Nephron (organoid): Measurements from ENCODE around the gene KCNAB1.
"Not testable (repeated sequence)": the region's sequence is repeated elsewhere in the genome, so short reads cannot be mapped to it uniquely, and the experiment has no call there.

Experiments used
- H3K27ac Mint-ChIP-seq, 3 experiments: 2 replicates each; pipeline ENCODE4 v1.8.0; 2020; ENCODE audit warnings: mixed read lengths in 3 of 3, mild to moderate bottlenecking in 2 of 3, moderate library complexity in 1 of 3
- H3K27me3 Mint-ChIP-seq: 2 replicates; pipeline ENCODE4 v1.8.0; 2021; ENCODE audit warnings: low read depth, mild to moderate bottlenecking, moderate library complexity, mixed read lengths
- H3K36me3 Mint-ChIP-seq: 2 replicates; pipeline ENCODE4 v1.8.0; 2020; ENCODE audit warnings: low read depth, mixed read lengths
- H3K4me1 Mint-ChIP-seq: 2 replicates; pipeline ENCODE4 v1.8.0; 2020; ENCODE audit warnings: mixed read lengths
- H3K4me3 Mint-ChIP-seq, 3 experiments: 2 replicates each; pipeline ENCODE4 v1.8.0; 2020; ENCODE audit warnings: mild to moderate bottlenecking in 3 of 3, mixed read lengths in 3 of 3, moderate library complexity in 2 of 3
- H3K9me3 Mint-ChIP-seq: 2 replicates; pipeline ENCODE4 v1.8.0; 2020; ENCODE audit warnings: mixed read lengths
- CTCF ChIP-seq, 3 experiments: fragments of 200-600 bp; sonication (generic); IDR thresholded peaks; one replicate each; pipeline ENCODE4 v1.5.0; 2021; ENCODE audit warnings: antibody characterized with exemption in 3 of 3; ENCODE audit not compliant: unreplicated experiment in 3 of 3

Gene KCNAB1

GRCh38 chr3:156133076-156133475, 12.7 kb downstream of the KCNAB1 start:
- H3K27me3 Mint-ChIP-seq = no peaks in the 10 kb centered on the region
- H3K4me1 Mint-ChIP-seq = peaks cover 14% of the 10 kb centered on the region
- no peak for TF ChIP-seq CTCF (IDR thresholded peaks at IDR 0.05; ENCODE audit: unreplicated experiment in 3 of 3)
- H3K27ac Mint-ChIP-seq = no peak overlapping the region
- no peak overlapping the region for H3K4me3 Mint-ChIP-seq
- H3K9me3 Mint-ChIP-seq = peaks cover 2% of the 10 kb centered on the region
- no peaks in the 10 kb centered on the region for H3K36me3 Mint-ChIP-seq

GRCh38 chr3:156135921-156136638, 15.7 kb downstream of the KCNAB1 start:
- H3K27me3 Mint-ChIP-seq = no peaks in the 10 kb centered on the region
- TF ChIP-seq CTCF (IDR thresholded peaks at IDR 0.05; ENCODE audit: unreplicated experiment in 3 of 3) = no peak
- no peak overlapping the region for H3K4me3 Mint-ChIP-seq
- peaks cover 14% of the 10 kb centered on the region for H3K4me1 Mint-ChIP-seq
- no peak overlapping the region for H3K27ac Mint-ChIP-seq
- peaks cover 2% of the 10 kb centered on the region for H3K9me3 Mint-ChIP-seq
- H3K36me3 Mint-ChIP-seq = no peaks in the 10 kb centered on the region

GRCh38 chr3:156137397-156137796, 17.0 kb downstream of the KCNAB1 start:
- H3K27ac Mint-ChIP-seq, H3K36me3 Mint-ChIP-seq, H3K4me3 Mint-ChIP-seq, H3K9me3 Mint-ChIP-seq, H3K27me3 Mint-ChIP-seq: not testable (repeated sequence)
- H3K4me1 Mint-ChIP-seq = peaks cover 10% of the 10 kb centered on the region

DNA sequence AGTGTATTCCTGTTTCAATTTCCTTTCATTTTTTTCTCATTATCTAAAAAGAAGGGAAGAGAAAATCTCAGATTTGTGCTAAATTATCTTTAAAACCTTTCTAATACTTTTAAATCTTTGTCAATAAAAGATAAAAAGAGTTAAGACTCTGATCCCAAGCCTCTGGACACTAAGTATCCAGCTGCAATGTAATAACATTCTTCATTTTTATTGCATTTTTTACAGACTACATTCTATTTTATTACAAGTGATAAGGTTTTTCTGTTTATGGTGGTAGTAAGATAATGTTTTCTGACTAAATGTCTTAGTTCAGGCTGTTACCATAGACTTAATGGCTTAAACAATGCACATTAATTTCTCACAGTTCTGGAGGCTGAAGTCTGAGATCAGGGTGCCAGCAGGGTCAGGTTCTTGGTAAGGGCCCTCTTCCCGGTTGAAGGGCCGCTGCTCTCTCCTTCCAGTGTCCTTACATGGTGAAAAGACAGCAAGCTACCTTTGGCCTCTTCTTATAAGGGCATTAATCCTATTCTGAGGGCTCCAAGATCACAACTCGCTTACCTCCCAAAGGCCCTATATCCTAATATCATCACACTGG, 19.7 kb downstream of the KCNAB1 start:
- H3K4me1 Mint-ChIP-seq = peaks cover 5% of the 10 kb centered on the region
- TF ChIP-seq CTCF (IDR thresholded peaks at IDR 0.05; ENCODE audit: unreplicated experiment in 3 of 3) = no peak
- H3K9me3 Mint-ChIP-seq = no peaks in the 10 kb centered on the region
- H3K4me3 Mint-ChIP-seq = no peak overlapping the region
- peak overlapping the region in 1 of 3 experiments; percentile 59 for H3K27ac Mint-ChIP-seq
- H3K27me3 Mint-ChIP-seq = no peaks in the 10 kb centered on the region
- no peaks in the 10 kb centered on the region for H3K36me3 Mint-ChIP-seq

DNA sequence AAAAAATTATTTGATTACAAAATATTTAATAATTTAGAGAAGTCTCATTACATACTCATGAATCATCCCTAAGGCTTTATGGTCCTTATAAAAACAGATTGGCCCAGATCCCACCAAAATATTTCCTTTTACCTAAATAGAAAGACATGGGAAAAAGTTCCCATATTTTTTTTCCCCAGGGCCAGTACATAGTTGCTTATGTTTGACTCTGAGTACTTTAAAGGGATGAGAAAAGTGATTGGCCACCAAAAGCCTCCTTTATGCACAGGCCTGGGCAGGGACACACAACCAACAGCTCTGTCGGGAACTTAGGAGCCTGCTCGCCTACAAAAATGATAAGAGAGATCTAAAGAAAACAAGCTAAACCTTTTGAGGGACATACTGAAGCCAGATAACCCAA, 22.3 kb downstream of the KCNAB1 start:
- Mint-ChIP-seq H3K9me3 (no peaks in the 10 kb centered on the region), H3K4me1 (peaks cover 5% of the 10 kb centered on the region), H3K27ac (peak overlapping the region in 2 of 3 experiments; percentile 16 to 80), H3K36me3 (no peaks in the 10 kb centered on the region), H3K4me3 (no peak overlapping the region), H3K27me3 (no peaks in the 10 kb centered on the region)
- TF ChIP-seq CTCF (IDR thresholded peaks at IDR 0.05; ENCODE audit: unreplicated experiment in 3 of 3) = no peak

GRCh38 chr3:156143136-156143535, 22.8 kb downstream of the KCNAB1 start:
- Mint-ChIP-seq H3K9me3 (no peaks in the 10 kb centered on the region), H3K27ac (peak overlapping the region in 1 of 3 experiments; percentile 80), H3K36me3 (no peaks in the 10 kb centered on the region), H3K27me3 (no peaks in the 10 kb centered on the region), H3K4me3 (no peak overlapping the region), H3K4me1 (peaks cover 5% of the 10 kb centered on the region)
- no peak for TF ChIP-seq CTCF (IDR thresholded peaks at IDR 0.05; ENCODE audit: unreplicated experiment in 3 of 3)
